ENCODE data around the gene ITLN1.
"Not testable (repeated sequence)": the region's sequence is repeated elsewhere in the genome, so short reads cannot be mapped to it uniquely, and the experiment has no call there.

The ITLN1 gene

DNA sequence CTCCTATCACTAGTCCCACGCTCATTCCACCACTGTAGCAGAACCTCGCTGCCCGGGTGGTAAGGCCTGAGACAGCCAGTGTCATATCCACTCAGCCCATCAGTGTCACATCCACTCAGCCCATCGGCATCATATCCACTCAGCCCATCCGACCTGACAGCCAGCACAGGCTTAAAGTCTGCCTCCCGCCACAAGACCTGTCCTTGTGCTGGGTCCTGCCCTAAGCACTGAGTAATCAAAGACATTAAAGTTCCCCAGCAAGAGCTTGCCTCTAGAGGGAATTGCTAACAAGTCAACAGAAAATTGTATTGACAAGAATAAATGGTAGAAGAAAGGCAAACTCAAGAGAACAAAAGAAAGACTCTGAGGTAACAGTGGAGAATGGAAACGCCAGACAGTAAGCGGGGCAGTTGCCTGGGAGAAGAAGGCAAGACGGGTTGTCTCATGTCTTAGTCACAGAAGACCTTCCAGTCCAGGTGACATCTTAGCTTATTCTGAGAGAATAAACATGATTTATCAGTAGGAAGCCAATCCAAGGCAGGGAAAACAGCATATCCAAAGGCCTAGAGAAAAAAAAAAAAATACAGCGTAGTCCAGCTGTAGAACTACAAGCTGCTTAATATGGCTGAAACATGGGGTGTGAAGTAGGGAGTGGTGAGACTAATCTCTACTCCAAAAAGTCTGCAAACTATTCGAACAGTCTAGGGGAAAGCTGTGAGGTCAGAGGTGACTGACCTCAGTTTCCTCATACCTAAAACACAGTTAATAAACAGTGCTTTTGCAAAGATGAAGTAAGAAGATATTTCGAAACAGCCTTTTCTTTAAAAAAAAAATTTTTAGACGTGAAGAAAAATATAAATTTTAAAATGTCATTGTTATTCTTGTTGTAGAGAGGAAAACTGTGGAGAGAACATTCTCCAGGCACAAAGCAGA is 1.1 kb downstream of the ITLN1 start:
- no peak for DNase-seq (ENCODE audit: low spot score)

DNA sequence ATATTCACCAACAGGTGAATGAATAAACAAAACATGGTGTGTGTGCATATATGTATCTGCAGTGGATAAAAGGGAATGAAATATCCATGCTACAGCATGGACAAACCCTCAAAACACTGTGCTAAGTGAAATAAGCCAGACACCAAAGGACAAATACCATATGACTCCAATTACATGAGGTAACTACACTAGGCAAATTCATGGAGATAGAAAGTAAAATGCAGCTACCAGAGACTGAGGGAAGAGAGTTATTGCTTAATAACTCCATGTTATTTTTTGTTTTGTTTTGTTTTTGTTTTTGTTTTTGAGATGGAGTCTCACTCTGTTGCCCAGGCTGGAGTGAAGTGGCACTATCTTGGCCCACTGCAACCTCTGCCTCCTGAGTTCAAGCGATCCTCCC is 2.4 kb downstream of the ITLN1 start:
- DNase-seq (ENCODE audit: low spot score), result no peak

DNA sequence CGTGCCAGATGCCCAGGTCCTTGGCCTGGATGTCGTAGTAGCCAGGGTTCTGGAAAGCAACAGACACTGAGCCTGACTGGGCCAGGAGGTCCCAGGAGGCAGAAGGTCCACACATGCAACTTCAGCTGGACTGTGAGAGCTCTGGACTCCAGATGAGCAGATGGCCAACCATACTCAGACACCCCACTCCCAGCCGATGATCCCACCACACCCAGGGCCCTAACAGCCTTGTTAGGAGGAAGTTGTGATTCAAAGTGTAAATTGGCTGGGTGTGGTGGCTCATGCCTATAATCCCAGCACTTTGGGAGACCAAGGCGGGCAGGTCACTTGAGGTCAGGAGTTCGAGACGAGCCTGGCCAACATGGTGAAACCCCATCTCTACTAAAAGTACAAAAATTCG is 3.7 kb downstream of the ITLN1 start:
- not testable (repeated sequence) for DNase-seq (ENCODE audit: low spot score)

DNA sequence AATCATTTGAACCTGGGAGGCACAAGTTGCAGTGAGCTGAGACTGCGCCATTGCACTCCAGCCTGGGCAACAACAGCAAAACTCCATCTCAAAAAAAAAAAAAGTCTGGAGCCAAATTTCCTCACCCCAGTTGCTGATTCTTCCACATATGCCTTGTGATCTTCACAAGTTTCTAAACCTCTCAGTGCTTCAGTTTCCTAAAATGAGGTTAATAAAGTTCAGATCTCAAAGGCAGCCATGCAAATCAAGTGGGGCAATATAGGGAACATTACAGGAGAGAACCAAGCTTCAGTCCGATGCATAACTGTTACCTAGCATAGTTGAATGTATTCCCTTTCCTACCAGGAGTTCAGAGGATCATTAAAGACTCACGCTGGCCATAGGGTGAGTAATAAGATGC is 4.8 kb downstream of the ITLN1 start:
- no peak for DNase-seq (ENCODE audit: low spot score)

DNA sequence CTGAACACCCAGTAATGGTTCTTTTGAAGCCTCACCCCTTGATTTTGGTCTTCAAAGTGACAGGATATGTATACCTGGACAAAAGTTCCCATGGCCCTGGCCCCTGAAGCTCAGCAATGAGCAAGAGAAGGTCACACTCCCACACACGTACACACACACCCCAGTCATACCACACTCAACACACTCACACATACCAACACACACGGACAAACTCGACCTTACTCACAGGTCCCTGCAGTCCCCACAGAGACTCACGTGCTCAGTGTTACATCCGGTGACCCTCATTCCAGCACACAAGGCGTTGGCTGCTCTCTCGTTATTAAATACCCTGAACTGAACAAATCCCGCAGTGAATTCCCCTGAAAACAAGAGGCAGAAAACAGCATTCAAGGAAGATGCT is 5.9 kb downstream of the ITLN1 start:
- no peak for DNase-seq (ENCODE audit: low spot score)

DNA sequence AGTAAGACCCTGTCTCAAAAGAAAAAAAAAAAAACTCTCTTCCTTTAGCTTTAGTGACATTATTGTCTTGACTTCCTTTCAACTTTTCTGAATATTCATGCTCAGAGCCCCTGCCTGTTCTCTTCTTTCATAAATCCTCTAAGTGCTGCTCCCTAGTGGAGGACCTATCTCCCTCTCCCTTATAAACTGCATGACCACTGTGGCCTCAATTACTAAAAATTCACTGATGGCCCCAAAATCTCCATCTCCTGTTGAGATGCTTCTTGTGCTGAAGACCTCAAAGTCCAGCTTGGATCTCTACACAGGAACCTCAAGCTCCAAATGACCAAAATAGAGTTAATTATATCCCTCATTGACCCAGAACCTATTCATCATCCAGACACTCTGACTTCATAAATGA is 7.8 kb downstream of the ITLN1 start:
- DNase-seq (ENCODE audit: low spot score), result no peak

DNA sequence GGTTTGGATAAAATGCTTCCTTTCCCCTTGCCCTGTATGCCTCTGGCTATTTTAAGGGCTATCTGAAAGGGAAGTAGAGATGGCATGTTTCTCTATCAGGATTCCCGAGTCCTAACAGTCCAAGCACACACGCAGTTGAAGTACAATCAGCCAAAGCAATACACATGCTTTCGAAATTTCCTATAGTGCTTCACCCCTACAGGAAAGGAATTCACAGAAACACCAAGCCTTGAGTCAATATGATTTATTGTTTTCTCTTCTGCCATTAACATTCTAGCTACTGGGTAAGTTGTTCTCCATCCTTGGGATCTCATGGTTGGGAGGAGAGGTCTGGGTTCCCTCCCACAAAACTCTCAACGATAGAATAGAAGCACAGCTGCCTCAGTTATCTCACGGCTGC is 8.7 kb downstream of the ITLN1 start:
- no peak for DNase-seq (ENCODE audit: low spot score)

DNA sequence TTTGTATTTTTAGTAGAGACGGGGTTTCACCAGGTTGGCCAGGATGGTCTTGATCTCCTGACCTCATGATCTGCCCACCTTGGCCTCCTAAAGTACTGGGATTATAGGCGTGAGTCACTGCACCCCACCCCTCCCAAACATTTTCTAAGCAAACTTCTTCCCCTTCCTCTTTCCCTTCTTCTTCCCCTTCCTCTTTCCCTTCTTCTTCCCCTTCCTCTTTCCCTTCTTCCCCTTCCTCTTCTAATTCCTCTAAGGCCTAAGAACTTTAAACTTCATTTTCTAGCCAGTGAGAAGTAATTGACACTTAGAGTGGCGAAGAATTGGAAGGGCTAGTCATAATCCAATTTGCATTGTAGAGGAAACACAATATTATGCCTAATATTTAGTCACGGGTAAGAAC is 9.4 kb downstream of the ITLN1 start:
- not testable (repeated sequence) for DNase-seq (ENCODE audit: low spot score)

DNA sequence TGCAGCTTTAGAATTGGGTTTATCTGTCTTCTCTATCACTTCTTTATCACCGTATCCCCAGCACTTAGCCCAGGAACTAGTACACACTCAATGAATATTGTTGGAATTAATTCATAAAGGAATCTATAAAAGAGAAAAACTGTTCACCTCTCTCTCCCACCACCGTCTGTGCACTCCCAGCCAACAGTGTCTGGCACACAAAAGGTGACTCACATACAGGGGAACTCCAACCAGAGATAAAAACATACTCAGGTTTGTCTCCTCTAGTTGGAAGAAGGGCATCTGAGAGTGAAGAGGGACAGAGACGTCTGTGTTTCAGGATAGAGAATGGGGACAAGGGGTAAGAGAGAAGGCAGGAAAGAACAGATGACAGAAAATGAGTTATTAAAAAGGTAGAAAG is 10.0 kb downstream of the ITLN1 start:
- DNase-seq (ENCODE audit: low spot score), result no peak

DNA sequence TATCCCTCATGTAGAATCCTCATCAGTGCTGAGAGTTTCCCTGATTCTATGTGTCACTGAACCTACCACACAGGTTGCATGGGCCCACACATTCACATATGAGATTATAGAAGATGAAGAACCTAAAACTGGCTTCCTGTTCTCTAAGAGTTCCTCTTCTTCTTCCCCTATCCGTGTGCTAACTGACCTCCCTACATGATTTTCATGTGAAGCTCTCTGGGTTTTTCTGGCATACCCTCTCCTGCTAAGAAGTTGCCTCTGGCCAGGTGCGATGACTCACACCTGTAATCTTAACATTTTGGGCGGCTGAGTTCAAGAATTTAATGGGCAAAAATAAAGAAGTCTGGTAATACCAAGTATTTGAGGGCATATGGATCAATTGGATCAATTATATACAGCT is 16.8 kb downstream of the ITLN1 start:
- DNase-seq (ENCODE audit: low spot score), result no peak

DNA sequence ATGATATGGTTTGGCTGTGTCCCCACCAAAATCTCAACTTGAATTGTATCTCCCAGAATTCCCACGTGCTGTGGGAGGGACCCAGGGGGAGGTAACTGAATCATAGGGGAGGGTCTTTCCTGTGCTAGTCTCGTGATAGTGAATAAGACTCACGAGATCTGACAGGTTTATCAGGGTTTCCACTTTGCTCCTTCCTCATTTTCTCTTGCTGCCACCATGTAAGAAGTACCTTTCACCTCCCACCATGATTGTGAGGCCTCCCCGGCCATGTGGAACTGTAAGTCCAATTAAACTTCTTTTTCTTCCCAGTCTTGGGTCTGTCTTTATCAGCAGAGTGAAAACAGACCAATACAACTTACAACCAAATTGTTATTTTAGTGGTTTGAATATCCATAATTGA is 17.3 kb downstream of the ITLN1 start:
- DNase-seq (ENCODE audit: low spot score), result not testable (repeated sequence)

DNA sequence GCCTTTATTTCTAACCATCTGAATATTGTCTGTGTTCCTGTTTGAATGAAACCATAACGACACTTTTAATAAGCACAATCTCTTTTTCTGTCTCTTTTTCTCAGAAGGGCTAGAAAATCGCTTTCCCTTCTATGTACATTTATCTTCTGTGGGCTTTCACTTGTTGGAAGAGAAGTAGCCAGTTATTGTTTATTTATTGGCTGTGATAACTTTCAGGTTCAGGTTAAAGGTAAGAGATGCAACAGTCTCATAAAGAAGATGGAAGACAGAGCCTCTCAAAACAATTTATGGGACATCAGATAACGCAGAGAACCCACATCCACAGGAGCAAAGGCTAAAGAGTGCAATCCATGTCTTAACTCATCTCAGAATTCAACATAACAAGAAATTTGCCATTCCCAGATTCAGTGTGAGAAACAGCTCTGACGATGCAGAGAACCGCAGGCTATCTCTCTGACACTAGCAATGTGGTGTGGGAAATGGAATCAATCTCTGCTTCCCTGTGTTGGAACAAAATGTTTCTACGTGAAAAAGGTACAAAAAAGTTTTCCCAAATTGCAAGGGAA is 18.2 kb downstream of the ITLN1 start:
- DNase-seq (ENCODE audit: low spot score), result no peak

DNA sequence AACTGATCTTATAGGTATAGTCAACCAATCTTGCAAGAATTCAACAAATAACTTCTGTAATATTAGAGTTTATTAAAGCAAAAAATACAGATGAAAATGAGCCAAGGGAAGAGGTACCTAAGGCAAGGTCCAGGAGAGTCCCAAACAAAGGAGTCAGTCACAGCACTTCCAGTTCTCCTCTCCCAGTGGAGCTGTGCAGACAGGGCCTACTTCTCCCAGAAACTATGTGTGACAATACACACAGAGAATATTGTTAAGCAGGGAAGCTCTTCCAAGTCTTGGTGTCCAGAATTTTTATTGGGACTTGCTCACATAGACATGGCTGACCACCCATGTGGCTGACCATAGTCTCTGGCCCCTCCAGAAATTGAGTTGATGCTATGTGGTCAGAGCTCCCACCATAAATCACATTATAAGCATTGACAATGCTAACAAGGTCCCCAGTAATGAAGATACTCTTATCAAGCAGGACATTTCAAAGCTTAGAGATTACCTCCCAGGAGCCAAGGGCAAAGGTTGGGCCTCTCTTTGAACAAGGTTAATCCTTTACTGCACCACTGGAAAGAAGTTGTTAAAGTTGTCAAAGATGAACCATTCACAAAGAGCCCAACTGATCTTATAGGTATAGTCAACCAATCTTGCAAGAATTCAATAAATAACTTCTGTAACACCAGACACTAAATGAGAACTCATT is 18.8 kb downstream of the ITLN1 start:
- no peak for DNase-seq (ENCODE audit: low spot score)

DNA sequence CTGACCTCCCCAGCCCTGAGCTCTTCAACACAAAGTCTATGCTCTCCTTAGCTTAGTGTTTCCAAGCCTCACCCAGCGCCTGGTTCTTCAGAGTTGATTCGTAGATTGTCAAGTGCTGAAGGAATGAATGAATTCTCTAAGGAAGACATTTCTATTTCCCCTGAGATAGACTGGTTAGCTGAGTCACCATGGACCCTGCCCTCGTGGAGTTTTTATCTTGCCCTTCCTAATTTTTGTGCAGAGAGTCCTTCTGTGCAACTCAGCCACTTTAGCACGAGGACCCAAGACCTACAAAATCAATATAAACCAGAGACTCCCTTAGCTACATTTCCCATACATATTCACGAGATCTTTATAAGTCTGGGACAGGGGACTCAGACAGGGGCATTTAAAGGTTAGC is 19.6 kb downstream of the ITLN1 start:
- DNase-seq (ENCODE audit: low spot score), result no peak

DNA sequence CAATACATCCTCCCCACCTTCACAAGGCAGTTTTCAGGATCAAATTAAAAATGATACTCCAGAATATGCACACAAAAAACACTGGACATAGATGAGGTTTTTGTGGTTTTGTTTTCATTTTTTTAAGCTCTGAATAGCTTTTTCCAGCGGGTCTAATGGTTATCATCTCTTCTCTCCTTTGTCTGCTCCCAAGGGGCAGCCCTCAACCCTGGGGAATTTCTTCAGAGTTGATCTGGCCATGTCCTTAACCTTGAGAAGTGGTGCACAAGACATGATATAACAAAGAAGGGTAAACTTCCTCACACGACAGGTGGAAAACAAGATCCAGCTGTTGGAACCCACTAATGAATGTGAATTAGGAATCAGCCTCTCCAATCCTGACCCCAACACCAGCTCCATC is 20.8 kb downstream of the ITLN1 start:
- DNase-seq (ENCODE audit: low spot score), result no peak

DNA sequence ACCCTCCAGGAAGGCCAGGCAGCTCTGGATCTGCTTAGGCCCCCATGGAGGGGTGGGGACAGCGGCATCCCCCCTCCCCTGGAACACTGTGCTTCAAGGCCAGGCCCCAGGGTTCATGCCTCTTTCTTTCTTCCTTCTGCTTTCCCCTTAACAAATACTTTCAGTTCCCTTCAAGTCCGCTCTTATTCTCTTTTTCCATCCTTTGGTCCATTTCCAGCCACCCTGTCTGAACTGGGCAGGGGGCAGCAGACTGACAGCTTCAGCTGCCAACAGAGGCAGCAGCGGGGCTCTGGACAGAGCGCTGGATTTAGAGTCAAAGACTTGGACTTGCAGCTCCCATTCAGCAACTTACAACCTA is 21.2 kb downstream of the ITLN1 start:
- DNase-seq (ENCODE audit: low spot score), result no peak

DNA sequence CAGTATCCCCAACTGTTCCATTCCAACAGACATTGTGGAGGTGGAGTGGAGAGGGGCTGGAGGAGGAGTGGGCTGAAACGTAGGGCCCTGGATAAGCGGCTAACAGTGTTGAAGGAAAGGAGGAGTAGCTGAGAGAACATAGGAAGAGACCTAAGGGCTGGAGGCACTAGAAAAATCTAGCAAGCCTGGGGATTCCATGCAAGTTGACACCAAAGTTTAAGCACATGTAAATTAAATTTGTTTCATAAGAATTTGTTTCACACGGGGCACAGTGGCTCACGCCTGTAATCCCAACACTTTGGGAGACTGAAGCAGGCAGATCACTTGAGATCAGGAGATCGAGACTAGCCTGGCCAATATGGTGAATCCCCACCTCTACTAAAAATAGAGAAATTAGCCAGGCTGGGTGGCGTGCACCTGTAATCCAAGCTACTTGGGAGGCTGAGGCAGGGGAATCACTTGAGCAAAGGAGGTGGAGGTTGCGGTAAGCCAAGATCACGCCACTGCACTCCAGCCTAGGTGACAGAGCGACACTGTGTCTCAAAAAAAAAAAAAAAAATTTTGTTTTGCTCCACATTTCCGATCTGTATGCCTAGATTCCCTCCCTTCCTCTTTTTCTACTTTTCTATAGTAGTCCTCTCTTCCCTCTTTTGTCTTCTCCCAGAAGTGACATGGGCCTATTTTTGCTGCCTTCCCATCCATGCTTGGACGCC is 21.8 kb downstream of the ITLN1 start:
- DNase-seq (ENCODE audit: low spot score), result no peak

DNA sequence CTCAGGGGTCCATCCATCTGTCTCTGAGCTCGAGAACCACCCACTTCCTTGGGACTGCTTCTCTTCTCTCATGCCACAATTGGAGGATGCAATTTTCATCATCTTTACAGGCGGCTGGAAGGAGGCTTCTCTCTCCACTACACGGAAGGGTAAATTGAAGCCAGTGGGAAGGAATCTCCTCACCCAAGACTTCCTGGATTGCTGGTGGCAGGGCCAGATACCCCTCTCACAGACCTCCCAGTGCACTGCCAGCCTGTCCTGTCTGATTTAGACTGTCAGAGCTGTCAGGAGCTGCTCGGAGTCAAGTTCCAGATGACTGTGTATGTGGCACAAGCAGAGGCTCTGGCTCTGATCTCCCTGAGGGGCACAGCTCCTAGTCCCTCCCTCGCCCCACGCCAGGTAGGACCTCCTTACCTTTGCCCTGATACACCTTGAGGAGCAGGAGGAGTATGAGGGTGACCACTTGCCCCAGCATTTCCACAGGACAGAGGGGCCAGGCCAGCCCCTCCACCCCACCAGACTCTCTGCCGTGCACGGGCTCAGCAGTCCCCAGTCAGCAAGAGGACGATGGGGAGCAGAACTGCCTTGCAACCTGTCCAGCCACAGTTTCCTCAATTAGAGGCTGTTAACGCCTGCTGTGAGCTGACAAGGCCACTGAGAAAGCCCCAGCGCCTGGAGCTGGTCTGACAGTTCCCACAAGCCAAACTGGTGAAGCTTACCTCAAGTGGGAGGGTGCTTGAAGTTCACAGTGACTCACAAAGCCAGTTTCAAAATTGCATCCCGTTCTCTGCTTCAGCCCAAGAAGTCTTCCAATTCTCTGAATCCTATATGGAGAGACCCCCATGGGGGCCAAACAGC is 22.5 kb downstream of the ITLN1 start, which contains the start of gene CD244:
Gene CD244, minus strand, starts transcription at position 685 of the 858 bp plus-strand sequence. Its CDS starts 210 bp downstream, at position 475.
- DNase-seq (ENCODE audit: low spot score), result no peak

DNA sequence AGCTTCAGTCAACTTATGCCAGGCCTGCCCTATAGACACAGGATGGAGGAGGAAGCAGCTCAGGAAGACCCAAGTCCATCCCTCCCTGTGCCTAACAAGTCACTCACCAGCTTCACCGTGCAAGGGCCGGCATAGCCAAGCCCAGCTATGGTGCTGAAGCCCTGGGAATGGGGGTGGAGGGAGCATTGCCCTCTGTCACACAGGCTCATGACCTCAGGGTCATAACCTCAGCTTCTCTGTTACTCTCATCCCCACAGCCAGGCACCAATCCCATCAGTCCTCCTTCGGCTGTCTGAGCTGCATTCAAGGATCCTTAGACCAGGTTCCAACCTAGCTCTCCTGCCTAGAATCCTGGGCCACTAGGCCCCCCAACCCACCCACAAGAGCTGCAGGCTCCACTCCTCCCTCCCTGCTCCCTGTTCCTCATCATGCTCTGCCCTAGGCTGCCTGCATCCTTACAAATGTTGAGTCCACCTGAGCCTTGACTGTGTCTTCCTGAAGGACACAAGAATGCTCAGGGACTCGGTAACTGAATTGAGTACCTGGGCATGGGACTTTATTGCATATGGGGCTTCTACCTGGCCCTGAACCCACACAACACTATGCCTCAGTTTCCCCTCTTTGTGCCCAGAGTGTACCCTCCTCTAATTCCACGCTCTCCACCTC is 24.0 kb downstream of the ITLN1 start:
- DNase-seq (ENCODE audit: low spot score), result no peak

DNA sequence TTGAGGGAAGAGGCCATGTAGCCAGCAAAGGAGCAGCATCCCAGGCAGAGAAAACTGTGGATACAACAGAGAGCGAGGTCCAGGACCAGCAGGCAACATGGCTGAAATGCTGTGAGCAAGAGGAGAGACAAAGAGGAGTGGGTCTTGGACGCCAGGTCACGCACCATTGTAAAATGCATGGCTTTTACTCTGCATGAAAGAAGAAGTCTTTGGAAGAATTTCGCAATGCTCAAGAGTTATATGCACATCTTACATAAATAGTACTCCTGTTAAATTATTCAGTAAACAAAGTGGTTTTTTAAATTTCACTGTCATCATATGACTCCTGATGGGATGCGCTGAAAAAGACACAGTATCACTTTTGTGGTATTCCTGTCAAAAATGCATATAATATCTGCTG is 25.8 kb downstream of the ITLN1 start:
- no peak for DNase-seq (ENCODE audit: low spot score)

DNA sequence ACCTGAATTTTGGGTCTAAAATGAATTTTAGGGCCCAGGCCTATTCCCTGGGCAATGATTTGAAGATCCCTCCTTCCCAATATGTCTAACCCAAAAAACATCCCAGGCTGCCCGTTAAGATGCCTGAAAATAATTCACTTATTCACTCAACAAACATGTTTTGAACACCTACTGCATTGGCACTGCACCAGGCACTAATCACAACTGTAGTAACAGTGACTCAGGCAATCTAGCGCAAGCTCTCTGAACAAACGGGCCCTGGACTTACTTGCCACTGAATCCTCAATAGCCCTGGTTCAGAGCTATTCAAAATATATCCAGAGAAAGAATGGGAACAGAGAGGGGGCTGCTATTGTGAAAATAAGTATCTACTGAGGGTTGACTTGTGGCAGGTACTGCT is 26.5 kb downstream of the ITLN1 start:
- DNase-seq (ENCODE audit: low spot score), result no peak

All from kidney capillary endothelial cell (primary cell).